Loucy (cell line): ENCODE data around the gene KRTAP4-9.
"Not testable (repeated sequence)": the region's sequence is repeated elsewhere in the genome, so short reads cannot be mapped to it uniquely, and the experiment has no call there.

ENCODE experiments used
- H2AFZ ChIP-seq: fragments of 200-600 bp; sonication (generic); 2 replicates; pipeline ENCODE4 v1.6.0; 2016; ENCODE audit warnings: antibody characterized with exemption, mild to moderate bottlenecking, low read length, moderate library complexity
- H3F3A ChIP-seq: fragments of 200-600 bp; 2 replicates; pipeline ENCODE4 v1.6.0; 2016; ENCODE audit warnings: antibody characterized with exemption, low read depth, mild to moderate bottlenecking
- H3K27me3 ChIP-seq: fragments of 200-600 bp; sonication (generic); 2 replicates; pipeline ENCODE4 v1.6.1; 2014; ENCODE audit warnings: low read length, mild to moderate bottlenecking; ENCODE audit not compliant: insufficient read depth, poor library complexity, severe bottlenecking
- H3K36me3 ChIP-seq: fragments of 200-600 bp; sonication (generic); 2 replicates; pipeline ENCODE4 v1.6.1; 2016; ENCODE audit warnings: low read length; ENCODE audit not compliant: insufficient read depth
- H3K4me1 ChIP-seq: fragments of 200-600 bp; sonication (generic); 2 replicates; pipeline ENCODE4 v1.5.1; 2014; ENCODE audit warnings: low read length, mild to moderate bottlenecking; ENCODE audit not compliant: insufficient read depth, poor library complexity, severe bottlenecking
- H3K4me2 ChIP-seq: fragments of 200-600 bp; sonication (generic); 2 replicates; pipeline ENCODE4 v1.6.0; 2014; ENCODE audit warnings: antibody characterized with exemption, low read length, low read depth, mild to moderate bottlenecking; ENCODE audit not compliant: poor library complexity, severe bottlenecking
- H3K4me3 ChIP-seq: fragments of 200-600 bp; sonication (generic); 2 replicates; pipeline ENCODE4 v1.5.1; 2014; ENCODE audit warnings: low read length, mild to moderate bottlenecking, mixed read lengths; ENCODE audit not compliant: poor library complexity, severe bottlenecking
- H3K79me2 ChIP-seq: fragments of 200-600 bp; sonication (generic); 2 replicates; pipeline ENCODE4 v1.6.1; 2014; ENCODE audit warnings: low read length; ENCODE audit not compliant: insufficient read depth
- H3K9ac ChIP-seq: fragments of 200-600 bp; sonication (generic); 2 replicates; pipeline ENCODE4 v1.6.0; 2014; ENCODE audit warnings: mild to moderate bottlenecking, low read depth, low read length, moderate library complexity; ENCODE audit not compliant: poor library complexity, severe bottlenecking
- H3K9me2 ChIP-seq: fragments of 200-600 bp; sonication (generic); replicated peaks from 2 replicates; pipeline ENCODE4 v1.6.1; 2016; ENCODE audit warnings: low read depth, low read length, mixed read lengths
- H3K9me3 ChIP-seq: fragments of 200-600 bp; sonication (generic); 2 replicates; pipeline ENCODE4 v1.6.1; 2014; ENCODE audit warnings: mild to moderate bottlenecking, antibody characterized with exemption, low read length, low read depth; ENCODE audit not compliant: insufficient read depth
- H4K20me1 ChIP-seq: fragments of 200-600 bp; sonication (generic); 2 replicates; pipeline ENCODE4 v1.6.0; 2014; ENCODE audit warnings: antibody characterized with exemption, low read length, mild to moderate bottlenecking; ENCODE audit not compliant: insufficient read depth, poor library complexity, severe bottlenecking
- CTCF ChIP-seq: fragments of 200-600 bp; sonication (generic); conservative IDR thresholded peaks from 2 replicates; pipeline ENCODE4 v1.5.1; 2014; ENCODE audit warnings: mild to moderate bottlenecking, antibody characterized with exemption, low read length
- EZH2phosphoT487 ChIP-seq: fragments of 200-600 bp; IDR thresholded peaks from 2 replicates; pipeline ENCODE4 v1.6.1; 2018; ENCODE audit warnings: antibody characterized with exemption, mild to moderate bottlenecking, moderate library complexity, borderline replicate concordance

Gene KRTAP4-9

GRCh38 chr17:41101586-41102259 lies 3.5 kb upstream of the KRTAP4-9 start, which contains the start of gene KRTAP4-16:
TSS of gene KRTAP4-16 (minus strand) at chr17:41102209. CDS start at chr17:41102209, 0 bp downstream.
- no peak within 1 kb of the TSS for H3K4me3 ChIP-seq
- H3K9me2 ChIP-seq = no peaks in the 10 kb centered on the region
- H3K4me1 ChIP-seq = peaks cover 24% of the 10 kb centered on the region
- no peaks in the 10 kb centered on the region for H3K36me3 ChIP-seq
- no peak within 1 kb of the TSS for H2AFZ ChIP-seq
- TF ChIP-seq EZH2phosphoT487 (no peak), CTCF (no peak)
- no peaks in the 10 kb centered on the region for H3K9me3 ChIP-seq
- no peak within 1 kb of the TSS for H3K4me2 ChIP-seq
- no peaks in the 10 kb centered on the region for H3K79me2 ChIP-seq
- H3F3A ChIP-seq = no peaks in the 10 kb centered on the region
- no peaks in the 10 kb centered on the region for H4K20me1 ChIP-seq
- H3K27me3 ChIP-seq = no peaks in the 10 kb centered on the region
- H3K9ac ChIP-seq = no peak within 1 kb of the TSS

GRCh38 chr17:41103896-41104295 lies 1.3 kb upstream of the KRTAP4-9 start:
- no peak overlapping the region for H3K4me3 ChIP-seq
- H3K9ac ChIP-seq = no peak overlapping the region
- H3K4me1 ChIP-seq = peaks cover 37% of the 10 kb centered on the region
- no peaks in the 10 kb centered on the region for H3K79me2 ChIP-seq
- H3F3A ChIP-seq = no peaks in the 10 kb centered on the region
- TF ChIP-seq EZH2phosphoT487 (no peak), CTCF (no peak)
- H3K36me3 ChIP-seq = no peaks in the 10 kb centered on the region
- H3K9me2 ChIP-seq = no peaks in the 10 kb centered on the region
- no peaks in the 10 kb centered on the region for H4K20me1 ChIP-seq
- no peaks in the 10 kb centered on the region for H3K27me3 ChIP-seq
- H2AFZ ChIP-seq = no peak overlapping the region
- no peaks in the 10 kb centered on the region for H3K9me3 ChIP-seq
- H3K4me2 ChIP-seq = no peak overlapping the region

GRCh38 chr17:41104386-41105038 lies 677 bp upstream of the KRTAP4-9 start:
- H3F3A ChIP-seq, H3K27me3 ChIP-seq, H4K20me1 ChIP-seq, H3K4me2 ChIP-seq, H3K9ac ChIP-seq, H3K79me2 ChIP-seq, H3K9me2 ChIP-seq, H3K36me3 ChIP-seq, H3K4me3 ChIP-seq, H3K9me3 ChIP-seq, H2AFZ ChIP-seq: not testable (repeated sequence)
- H3K4me1 ChIP-seq = peaks cover 38% of the 10 kb centered on the region
